ENCODE results near the gene CDKN2A.

DNA sequence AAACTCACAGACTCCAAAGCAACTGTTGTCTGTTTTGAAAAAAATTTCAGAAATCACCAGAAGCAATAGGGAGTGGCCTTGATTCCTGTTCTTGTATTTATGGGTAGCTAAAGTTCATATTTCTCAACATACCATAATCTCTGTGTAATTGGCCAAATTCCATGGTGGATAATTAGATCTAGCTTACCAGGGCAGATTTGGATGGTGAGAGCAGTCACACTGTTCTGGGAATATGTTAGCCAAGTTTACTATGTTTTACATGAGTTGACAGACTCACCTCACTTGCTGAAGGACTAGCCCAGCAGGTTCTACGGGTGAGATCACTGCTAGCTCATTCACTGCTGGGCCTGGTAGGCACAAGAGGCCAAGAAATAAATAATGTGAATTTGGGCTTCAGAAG is 47.6 kb upstream of the CDKN2A start:
- TF ChIP-seq, protein P1, sequence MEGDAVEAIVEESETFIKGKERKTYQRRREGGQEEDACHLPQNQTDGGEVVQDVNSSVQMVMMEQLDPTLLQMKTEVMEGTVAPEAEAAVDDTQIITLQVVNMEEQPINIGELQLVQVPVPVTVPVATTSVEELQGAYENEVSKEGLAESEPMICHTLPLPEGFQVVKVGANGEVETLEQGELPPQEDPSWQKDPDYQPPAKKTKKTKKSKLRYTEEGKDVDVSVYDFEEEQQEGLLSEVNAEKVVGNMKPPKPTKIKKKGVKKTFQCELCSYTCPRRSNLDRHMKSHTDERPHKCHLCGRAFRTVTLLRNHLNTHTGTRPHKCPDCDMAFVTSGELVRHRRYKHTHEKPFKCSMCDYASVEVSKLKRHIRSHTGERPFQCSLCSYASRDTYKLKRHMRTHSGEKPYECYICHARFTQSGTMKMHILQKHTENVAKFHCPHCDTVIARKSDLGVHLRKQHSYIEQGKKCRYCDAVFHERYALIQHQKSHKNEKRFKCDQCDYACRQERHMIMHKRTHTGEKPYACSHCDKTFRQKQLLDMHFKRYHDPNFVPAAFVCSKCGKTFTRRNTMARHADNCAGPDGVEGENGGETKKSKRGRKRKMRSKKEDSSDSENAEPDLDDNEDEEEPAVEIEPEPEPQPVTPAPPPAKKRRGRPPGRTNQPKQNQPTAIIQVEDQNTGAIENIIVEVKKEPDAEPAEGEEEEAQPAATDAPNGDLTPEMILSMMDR (IDR thresholded peaks at IDR 0.05; ENCODE audit: insufficient read depth, low read length): no peak
- TF ChIP-seq GABPA (IDR thresholded peaks at IDR 0.05; ENCODE audit: low read depth): no peak
- no peak for TF ChIP-seq SPI1 (IDR thresholded peaks at IDR 0.05; ENCODE audit: borderline replicate concordance, low read depth)
